Activated CD4-positive, alpha-beta memory T cell treated with anti-CD3 and anti-CD28 coated beads, Interleukin-2, amount 10 ng/mL, durations not matched to agents 7 days and 5 days (primary cell): ENCODE measurements around the gene BTNL3. TPM values are rescaled to one million over a fixed set of nuclear protein-coding genes. Genes with fewer than 3 reads are reported as not detected.

Experiments used
- CTCF ChIA-PET: fragments of 350-600 bp; sonication (Branson Sonifier 250); formaldehyde crosslinking; loops from one replicate; lab custom pipeline; 2021; ENCODE audit warnings: antibody characterized with exemption, inconsistent platforms; lab: Charles Lee
- POLR2A ChIA-PET: fragments of 350-600 bp; sonication (Branson Sonifier 250); formaldehyde crosslinking; loops from one replicate; lab custom pipeline; 2021; ENCODE audit warnings: antibody characterized with exemption; lab: Charles Lee
- DNase-seq: peaks from one replicate; pipeline ENCODE4 v3.0.0-alpha.2; 2020
- H3K27ac Mint-ChIP-seq: one replicate; pipeline ENCODE4 v1.8.0; 2021; ENCODE audit warnings: mild to moderate bottlenecking, mixed read lengths
- H3K27me3 Mint-ChIP-seq: one replicate; pipeline ENCODE4 v1.8.0; 2021; ENCODE audit warnings: mixed read lengths
- H3K36me3 Mint-ChIP-seq: one replicate; pipeline ENCODE4 v1.8.0; 2021; ENCODE audit warnings: low read depth, mixed read lengths
- H3K4me1 Mint-ChIP-seq: one replicate; pipeline ENCODE4 v1.8.0; 2021; ENCODE audit warnings: mixed read lengths
- H3K4me3 Mint-ChIP-seq: one replicate; pipeline ENCODE4 v1.8.0; 2021; ENCODE audit warnings: mild to moderate bottlenecking, mixed read lengths
- H3K9me3 Mint-ChIP-seq: one replicate; pipeline ENCODE4 v1.8.0; 2021; ENCODE audit warnings: mixed read lengths
- total RNA-seq, 2 experiments: library from RNA; stranded (reverse); gene quantifications; one replicate each; pipeline ENCODE4 v1.2.3, GENCODE V29; 2021

BTNL3 gene
- total RNA-seq, 2 experiments from 2014 or later, result not detected

DNA sequence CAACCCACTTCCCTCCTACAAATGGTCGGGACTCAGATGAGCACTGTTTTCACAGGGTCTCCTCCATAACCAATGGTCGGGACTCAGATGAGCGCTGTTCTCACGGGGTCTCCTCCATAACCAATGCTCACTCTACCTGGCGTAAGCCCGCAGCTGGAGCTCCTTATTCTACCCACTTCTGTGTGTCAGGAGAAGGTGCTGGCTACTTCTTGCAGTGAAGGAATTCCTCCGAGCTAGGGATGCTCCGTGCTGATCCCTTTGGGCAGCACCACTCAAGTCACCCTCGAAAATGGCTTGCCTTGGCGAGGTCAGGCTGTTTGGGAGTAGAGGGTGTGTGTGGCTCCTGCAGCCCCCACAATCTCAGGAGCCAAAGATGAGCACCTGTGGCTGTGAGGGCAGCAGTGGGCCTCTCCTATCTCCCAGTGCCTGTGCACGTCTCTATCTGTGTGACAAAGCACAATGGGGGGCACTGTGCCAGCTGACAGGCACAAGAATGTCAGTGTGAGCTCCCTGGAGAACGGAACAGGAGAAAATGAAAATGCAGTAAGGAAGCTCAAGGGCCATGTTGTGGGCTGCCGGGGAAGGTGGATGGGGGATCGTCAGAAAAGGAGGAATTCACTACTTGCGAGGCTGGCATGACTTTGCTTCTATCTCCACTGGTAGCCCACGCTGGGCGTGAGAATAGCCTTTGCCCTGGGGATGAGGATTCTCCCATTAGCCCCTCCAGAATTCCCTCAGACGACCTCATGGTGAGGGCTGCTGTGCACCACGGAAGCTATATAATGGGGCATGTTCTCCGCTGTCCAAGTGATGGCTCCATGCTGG is 47.6 kb downstream of the BTNL3 start:
- Mint-ChIP-seq H3K27ac (no peak overlapping the region), H3K4me3 (no peak overlapping the region), H3K27me3 (peaks cover 7% of the 10 kb centered on the region), H3K36me3 (no peaks in the 10 kb centered on the region), H3K4me1 (no peaks in the 10 kb centered on the region), H3K9me3 (no peaks in the 10 kb centered on the region)
- ChIA-PET CTCF (no interaction called here), POLR2A (no interaction called here)
- DNase-seq, result no peak

DNA sequence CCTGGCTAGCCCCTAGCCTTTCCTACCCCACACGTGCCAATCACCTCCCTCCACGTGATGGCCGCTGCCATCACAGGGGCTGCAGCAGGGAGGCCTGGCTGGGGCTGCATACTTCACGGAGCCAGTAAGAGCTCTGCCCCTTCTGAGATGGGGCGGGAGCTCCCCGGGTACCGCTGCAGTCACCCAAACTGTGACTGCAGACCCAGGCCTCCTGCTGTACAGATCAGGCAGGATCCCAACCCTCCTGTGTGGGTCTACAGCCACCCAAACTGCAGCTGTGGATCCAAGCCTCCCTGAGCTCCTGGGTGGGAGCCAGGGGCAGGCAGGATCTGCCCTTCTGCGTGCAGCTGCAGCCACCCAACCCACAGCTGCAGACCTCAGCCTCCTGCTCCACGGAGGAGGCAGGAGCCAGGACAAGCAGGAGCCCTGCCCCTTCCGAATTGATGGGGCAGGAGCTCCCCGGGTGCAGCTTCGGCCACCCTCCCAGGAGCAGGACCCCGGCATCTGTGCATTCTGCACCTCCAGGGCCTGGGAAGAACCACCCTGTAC is 48.2 kb downstream of the BTNL3 start:
- Mint-ChIP-seq H3K36me3 (no peaks in the 10 kb centered on the region), H3K27ac (no peak overlapping the region), H3K27me3 (peaks cover 7% of the 10 kb centered on the region), H3K4me3 (no peak overlapping the region), H3K9me3 (no peaks in the 10 kb centered on the region), H3K4me1 (no peaks in the 10 kb centered on the region)
- no peak for DNase-seq
- CTCF ChIA-PET, result no interaction called here
- POLR2A ChIA-PET, result no interaction called here

DNA sequence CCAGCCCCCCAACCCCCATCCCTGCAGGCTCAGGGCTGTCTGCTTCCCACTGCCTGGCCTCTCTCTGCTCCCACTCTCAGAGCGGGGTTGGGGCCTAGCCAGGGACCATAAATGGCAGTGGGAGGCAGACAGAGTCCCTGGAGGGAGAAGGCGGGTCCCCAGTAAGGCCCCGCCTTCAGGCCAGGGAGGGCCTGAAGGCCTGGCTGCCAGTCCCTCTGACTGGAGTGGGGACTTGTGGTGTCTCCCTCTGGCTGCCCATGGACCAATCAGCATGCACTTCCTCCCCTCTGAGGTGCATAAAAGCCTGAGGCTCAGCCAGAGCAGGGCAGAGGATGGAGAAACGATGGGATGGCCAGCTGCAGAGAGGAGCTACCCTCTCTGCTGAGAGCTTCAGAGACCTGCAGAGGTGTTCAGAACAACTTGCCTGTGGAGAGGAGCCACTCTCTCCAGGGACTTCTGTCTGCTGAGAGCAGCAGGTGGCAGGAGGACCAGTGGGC is 48.8 kb downstream of the BTNL3 start:
- peaks cover 11% of the 10 kb centered on the region for H3K27me3 Mint-ChIP-seq
- H3K36me3 Mint-ChIP-seq, result no peaks in the 10 kb centered on the region
- DNase-seq, result no peak
- H3K27ac Mint-ChIP-seq, result no peak overlapping the region
- H3K4me1 Mint-ChIP-seq, result no peaks in the 10 kb centered on the region
- no peaks in the 10 kb centered on the region for H3K9me3 Mint-ChIP-seq
- POLR2A ChIA-PET, result no interaction called here
- H3K4me3 Mint-ChIP-seq, result no peak overlapping the region
- CTCF ChIA-PET, result no interaction called here

DNA sequence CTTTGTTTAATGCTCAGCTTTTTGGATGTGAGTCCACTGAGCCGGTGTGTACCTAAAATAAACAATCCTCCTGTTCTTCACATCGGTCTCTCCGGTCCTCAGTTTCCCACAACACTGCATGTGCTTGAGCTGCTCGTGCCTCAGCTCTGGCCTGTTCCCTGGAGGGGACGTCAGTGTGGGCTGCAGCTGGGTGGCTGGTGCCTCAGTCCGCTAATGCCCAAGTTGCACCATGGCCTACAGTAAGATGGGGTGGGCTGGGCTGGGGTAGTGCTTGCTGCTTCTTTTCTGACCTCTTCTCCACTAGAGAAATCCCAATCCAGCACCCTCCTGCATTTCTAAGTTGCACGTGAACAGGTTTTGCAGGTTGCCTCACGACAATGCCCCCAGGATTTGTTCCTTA is 50.8 kb downstream of the BTNL3 start:
- H3K27ac Mint-ChIP-seq, result no peak overlapping the region
- no peak for DNase-seq
- no peak overlapping the region for H3K4me3 Mint-ChIP-seq
- ChIA-PET CTCF (no interaction called here), POLR2A (no interaction called here)
- H3K9me3 Mint-ChIP-seq, result no peaks in the 10 kb centered on the region
- peaks cover 14% of the 10 kb centered on the region for H3K27me3 Mint-ChIP-seq
- H3K36me3 Mint-ChIP-seq, result no peaks in the 10 kb centered on the region
- H3K4me1 Mint-ChIP-seq, result no peaks in the 10 kb centered on the region

DNA sequence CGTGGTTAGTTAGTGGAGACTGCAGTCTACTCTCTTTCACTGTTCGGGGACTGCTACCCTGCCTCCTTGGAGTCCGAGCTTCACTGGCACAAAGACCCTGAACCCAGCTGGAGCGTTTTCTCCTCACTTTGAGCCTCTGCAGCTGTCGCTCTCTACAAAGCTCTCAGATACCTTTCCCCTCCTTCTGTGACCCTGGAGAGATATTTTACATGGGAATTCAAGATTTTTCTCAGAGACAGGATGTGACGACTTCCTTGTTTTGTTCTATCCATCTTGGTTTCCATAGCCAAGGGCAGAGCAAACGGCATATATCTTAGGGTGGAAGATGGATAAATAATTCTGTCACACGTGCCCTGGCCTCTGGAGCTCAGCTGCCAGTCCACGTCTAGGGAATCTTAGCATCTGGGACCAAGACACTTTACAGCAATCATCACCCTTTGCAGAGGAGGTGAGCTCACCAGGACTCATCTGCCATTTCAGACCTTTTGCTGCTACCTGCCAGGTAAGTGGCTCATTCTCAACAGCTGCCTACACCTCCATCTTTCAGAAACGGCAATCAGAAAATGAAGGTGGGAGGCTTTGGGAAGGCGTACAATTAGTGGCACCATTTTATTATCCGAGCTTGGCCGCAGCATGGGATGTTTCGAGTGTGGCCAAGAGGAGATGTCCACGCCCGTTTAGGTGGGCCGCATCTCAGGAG is 51.4 kb downstream of the BTNL3 start, which contains the start of gene BTNL9:
Gene BTNL9 (plus strand): TSS at position 336 of the 700 bp plus-strand sequence. CDS start 5,224 bp downstream, outside the sequence.
- ChIA-PET CTCF (no interaction called here), POLR2A (no interaction called here)
- no peak for DNase-seq
- no peak within 1 kb of the TSS for H3K27ac Mint-ChIP-seq
- peaks cover 16% of the 10 kb centered on the region for H3K27me3 Mint-ChIP-seq
- no peaks in the 10 kb centered on the region for H3K36me3 Mint-ChIP-seq
- H3K4me3 Mint-ChIP-seq, result no peak within 1 kb of the TSS
- H3K4me1 Mint-ChIP-seq, result no peaks in the 10 kb centered on the region
- no peaks in the 10 kb centered on the region for H3K9me3 Mint-ChIP-seq

DNA sequence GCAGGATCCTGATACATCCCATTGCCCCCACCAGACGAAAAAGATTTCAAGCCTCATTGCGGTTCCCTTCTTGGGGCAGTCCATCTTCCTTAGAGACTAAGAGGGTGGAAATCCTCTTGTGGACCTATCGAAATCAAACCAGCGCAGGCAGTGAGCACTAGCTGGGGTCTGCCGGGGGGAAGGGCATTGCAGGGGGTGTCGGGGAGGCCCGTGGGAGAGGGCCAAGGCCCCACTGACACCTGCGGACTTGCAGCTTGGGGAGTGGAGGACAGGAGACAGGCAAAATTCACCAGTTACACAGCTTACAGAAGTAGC is 51.9 kb downstream of the BTNL3 start:
- Mint-ChIP-seq H3K4me3 (no peak overlapping the region), H3K4me1 (no peaks in the 10 kb centered on the region), H3K9me3 (no peaks in the 10 kb centered on the region), H3K36me3 (no peaks in the 10 kb centered on the region), H3K27ac (no peak overlapping the region), H3K27me3 (peaks cover 16% of the 10 kb centered on the region)
- ChIA-PET CTCF (no interaction called here), POLR2A (no interaction called here)
- DNase-seq, result no peak

DNA sequence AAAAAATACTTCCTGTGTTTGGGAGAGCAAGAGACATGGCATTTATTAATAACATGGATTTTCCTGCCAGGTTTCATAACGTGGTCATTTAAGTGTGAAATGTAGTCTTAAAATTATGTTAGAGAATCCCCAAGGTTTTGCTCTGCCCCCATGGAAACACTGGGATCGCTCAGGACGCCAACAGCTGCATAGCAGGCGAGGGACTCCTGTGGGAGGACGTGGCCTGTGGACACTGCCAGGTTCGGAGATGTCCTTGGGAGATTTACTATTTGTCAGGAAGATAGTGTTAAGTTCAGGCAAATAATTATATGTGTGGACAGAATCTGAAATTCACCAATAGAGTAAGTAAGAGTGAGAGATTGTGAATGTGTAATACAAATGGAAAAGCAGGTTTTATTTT is 52.4 kb downstream of the BTNL3 start:
- CTCF ChIA-PET, result no interaction called here
- Mint-ChIP-seq H3K36me3 (no peaks in the 10 kb centered on the region), H3K27me3 (peaks cover 16% of the 10 kb centered on the region), H3K9me3 (no peaks in the 10 kb centered on the region), H3K4me3 (no peak overlapping the region), H3K27ac (no peak overlapping the region), H3K4me1 (no peaks in the 10 kb centered on the region)
- POLR2A ChIA-PET, result no interaction called here
- DNase-seq, result no peak

DNA sequence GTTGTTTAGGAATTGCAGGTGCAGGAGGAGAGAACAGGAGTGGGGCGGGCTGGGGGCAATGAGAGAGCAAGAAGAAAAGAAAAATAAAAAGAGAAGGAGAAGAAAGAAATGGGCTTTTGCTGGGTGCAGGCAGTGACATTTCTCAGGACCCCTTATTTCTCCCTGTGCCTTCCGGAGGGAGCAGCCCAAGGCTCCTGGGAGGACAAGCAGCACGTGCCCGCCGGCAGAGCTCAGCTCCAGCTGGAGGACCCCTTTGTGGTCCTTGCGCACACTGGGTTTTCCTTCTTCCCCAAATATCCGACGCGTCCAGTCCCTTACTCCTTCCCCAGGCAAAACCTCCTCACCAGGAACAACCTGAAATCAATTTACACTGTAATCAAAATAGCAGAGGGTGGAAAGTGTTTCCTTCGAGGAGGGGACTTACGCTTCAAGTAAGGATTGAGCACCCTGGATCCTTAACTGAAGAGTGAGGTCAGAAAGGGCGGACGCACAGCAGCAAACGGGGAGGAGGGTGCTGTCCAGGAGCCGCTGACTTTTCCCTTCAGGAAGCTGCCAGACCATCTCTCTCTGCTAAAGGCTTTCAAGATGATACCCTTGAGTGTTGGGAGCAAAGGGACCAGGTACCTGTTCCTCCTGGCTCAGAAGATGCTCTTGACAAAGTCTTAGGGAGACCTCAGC is 53.5 kb downstream of the BTNL3 start:
- no peak for DNase-seq
- Mint-ChIP-seq H3K9me3 (no peaks in the 10 kb centered on the region), H3K4me1 (no peaks in the 10 kb centered on the region), H3K36me3 (no peaks in the 10 kb centered on the region), H3K27me3 (peaks cover 16% of the 10 kb centered on the region), H3K4me3 (no peak overlapping the region), H3K27ac (no peak overlapping the region)
- POLR2A ChIA-PET, result no interaction called here
- CTCF ChIA-PET, result no interaction called here

DNA sequence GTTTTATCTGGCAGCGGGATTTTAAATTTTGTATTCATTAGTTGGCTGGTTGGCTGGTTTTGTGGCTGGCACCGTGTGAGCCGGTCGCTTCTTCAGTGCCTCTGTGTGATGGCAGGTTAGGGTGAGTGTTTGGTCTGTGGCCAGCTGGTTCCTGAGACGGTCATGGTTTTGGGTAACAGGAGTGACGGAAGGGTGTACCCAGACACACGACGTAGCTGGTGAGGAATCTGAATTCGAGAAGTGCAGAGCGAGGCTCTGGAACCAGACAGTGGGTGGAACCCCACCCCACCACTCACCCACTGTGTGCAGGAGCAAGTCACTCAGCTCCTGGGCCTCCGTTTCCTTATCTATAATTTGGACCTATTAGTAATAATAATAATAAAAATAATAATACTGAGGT is 54.1 kb downstream of the BTNL3 start:
- CTCF ChIA-PET, result no interaction called here
- peaks cover 16% of the 10 kb centered on the region for H3K27me3 Mint-ChIP-seq

DNA sequence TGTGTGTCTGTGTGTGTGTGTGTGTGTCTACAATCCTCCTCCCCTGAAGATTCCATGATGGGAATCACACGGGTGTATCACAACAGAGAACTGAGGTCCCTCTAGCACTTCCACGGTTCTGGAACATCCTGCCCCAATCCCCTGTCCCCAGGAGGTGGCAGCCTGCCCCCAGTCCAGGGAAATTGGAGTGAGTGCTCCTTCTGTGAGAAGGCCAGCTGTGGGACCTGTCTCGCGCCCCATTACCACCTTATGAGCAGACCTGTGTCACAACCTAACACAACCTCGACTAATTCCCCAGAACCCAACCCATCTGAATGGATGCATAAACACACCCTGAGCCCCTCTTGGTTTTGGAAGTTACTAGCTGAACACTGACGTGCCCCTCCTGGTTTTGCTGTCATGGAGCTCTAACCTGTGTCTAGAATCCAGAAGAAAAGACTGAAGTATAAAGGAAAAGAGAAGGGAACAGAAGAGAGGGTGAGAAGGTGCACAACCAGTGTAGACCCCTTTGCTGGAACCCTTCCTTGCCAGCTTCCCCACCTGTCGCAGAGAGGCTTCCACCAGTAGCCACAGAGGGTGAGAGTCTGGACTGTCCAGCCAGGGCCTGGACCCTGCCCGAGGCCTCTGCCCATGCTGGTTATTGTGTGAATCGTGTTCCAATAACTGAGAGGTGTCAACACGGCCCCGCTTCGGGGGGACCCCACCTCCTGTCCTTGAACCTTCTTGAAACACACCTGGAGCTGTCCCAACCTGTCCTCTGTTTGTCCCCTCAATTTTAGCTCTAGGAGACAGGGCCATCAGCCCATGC is 54.8 kb downstream of the BTNL3 start:
- ChIA-PET CTCF (no interaction called here), POLR2A (no interaction called here)
- Mint-ChIP-seq H3K4me1 (no peaks in the 10 kb centered on the region), H3K4me3 (no peak overlapping the region), H3K9me3 (no peaks in the 10 kb centered on the region), H3K27me3 (peaks cover 16% of the 10 kb centered on the region), H3K27ac (no peak overlapping the region), H3K36me3 (no peaks in the 10 kb centered on the region)
- no peak for DNase-seq

More for the DNA sequence above, 54.1 kb downstream of the BTNL3 start:
- H3K9me3 Mint-ChIP-seq, result no peaks in the 10 kb centered on the region
- H3K36me3 Mint-ChIP-seq, result no peaks in the 10 kb centered on the region
- no peak overlapping the region for H3K4me3 Mint-ChIP-seq
- no peaks in the 10 kb centered on the region for H3K4me1 Mint-ChIP-seq
- POLR2A ChIA-PET, result no interaction called here
- DNase-seq, result no peak
- no peak overlapping the region for H3K27ac Mint-ChIP-seq

DNA sequence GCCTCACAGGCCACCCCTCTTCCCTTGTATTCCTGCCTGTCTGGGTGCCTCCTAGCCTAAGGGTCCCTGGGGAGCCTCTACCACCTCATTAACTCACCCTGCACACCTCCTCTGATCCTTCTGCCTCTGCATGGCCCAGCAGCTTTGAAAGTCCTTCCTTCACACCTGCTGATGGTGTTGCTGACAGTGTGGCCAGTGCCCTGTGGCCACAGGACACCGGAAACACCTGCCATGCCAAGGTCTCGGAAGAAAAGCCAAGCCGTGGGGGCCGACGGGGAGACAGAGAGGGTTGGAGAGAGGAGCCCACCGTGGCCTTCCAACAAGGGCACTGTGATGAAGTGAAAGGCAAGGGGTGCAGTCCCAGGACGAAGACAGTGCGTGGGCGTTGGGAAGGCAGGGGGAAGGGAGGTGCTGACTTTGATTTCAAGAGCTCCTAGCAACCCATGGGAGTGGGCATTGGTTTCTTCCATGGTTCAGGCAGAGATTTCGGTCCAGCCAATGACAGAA is 55.5 kb downstream of the BTNL3 start:
- Mint-ChIP-seq H3K4me1 (no peaks in the 10 kb centered on the region), H3K4me3 (no peak overlapping the region), H3K27ac (no peak overlapping the region), H3K9me3 (no peaks in the 10 kb centered on the region), H3K36me3 (no peaks in the 10 kb centered on the region), H3K27me3 (peaks cover 17% of the 10 kb centered on the region)
- CTCF ChIA-PET, result no interaction called here
- POLR2A ChIA-PET, result no interaction called here
- DNase-seq, result no peak

DNA sequence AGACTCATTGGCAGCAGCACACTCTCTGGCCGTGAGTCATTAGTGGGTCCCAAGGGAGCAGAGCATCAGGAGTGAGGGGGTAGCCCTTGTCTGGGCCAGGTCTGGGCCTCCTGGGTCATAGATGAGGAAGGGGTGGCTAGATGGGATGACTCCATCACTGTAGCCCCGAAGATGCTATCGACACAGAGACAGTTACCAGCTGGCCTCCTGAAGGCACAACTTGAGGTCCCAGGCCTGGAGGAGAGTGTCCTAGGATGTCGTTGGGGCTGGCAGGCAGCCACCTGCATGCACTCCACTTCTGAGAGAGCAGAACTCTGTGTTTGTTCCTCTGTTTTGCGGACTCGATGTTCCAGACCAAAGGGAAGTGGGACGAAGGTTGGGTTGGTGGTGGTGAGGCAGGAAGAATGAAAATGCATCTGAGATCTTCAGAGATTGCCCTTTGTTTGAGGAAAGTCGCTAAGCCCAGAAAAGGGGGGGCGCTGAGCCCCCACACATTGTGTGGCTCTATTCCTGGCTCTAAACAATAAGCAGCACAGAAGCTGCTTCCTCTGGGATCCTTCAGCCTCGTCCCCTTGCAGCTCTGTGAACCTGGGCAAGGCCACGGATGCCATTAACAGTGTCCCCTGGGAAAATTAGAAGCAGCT is 56.1 kb downstream of the BTNL3 start:
- DNase-seq, result no peak
- no peak overlapping the region for H3K4me3 Mint-ChIP-seq
- H3K36me3 Mint-ChIP-seq, result no peaks in the 10 kb centered on the region
- peaks cover 19% of the 10 kb centered on the region for H3K27me3 Mint-ChIP-seq
- no peaks in the 10 kb centered on the region for H3K4me1 Mint-ChIP-seq
- POLR2A ChIA-PET, result no interaction called here
- no peak overlapping the region for H3K27ac Mint-ChIP-seq
- CTCF ChIA-PET, result no interaction called here
- H3K9me3 Mint-ChIP-seq, result no peaks in the 10 kb centered on the region
